ENCODE data around the gene EPB41L2. TPM values are rescaled to one million over a fixed set of nuclear protein-coding genes. Genes with fewer than 3 reads are reported as not detected.

The EPB41L2 gene
- total RNA-seq, 4 donors from 2014 or later: 60.1 to 87.2 (median 67.4) TPM

DNA sequence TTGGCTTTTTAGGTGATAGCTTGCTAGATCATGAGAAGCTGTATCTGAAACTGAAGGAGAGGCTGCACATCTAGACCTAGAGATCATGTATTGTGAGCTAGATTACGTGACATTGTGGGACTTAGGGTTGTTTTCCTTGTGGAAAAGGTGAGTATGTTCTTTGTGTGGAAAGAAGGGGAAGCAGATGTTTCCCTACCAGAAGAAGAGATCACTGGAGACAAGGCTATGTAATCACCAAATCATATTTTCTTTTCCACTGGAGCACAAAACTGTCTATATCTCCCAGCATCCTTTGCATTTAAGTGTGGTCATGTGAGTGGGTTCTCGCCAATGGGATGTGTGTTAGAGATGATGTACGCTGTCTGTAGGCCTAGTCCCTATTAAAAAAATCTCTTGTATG, 7.0 kb upstream of the EPB41L2 start:
- intact Hi-C loops (cut with DNase I): no loop called here
- Histone ChIP-seq H3K9me3 (no peaks in the 10 kb centered on the region), H3K4me3 (no peak overlapping the region), H3K4me1 (no peaks in the 10 kb centered on the region), H3K36me3 (no peaks in the 10 kb centered on the region), H3K27ac (replicated peaks in 1 of 4) (no peak overlapping the region), H3K27me3 (no peaks in the 10 kb centered on the region)
- TF ChIP-seq POLR2A (IDR thresholded peaks at IDR 0.05; ENCODE audit: low read depth) (no peak), POLR2AphosphoS5 (IDR thresholded peaks at IDR 0.05) (no peak), EP300 (IDR thresholded peaks at IDR 0.05) (no peak)
- TF ChIP-seq, protein P1, sequence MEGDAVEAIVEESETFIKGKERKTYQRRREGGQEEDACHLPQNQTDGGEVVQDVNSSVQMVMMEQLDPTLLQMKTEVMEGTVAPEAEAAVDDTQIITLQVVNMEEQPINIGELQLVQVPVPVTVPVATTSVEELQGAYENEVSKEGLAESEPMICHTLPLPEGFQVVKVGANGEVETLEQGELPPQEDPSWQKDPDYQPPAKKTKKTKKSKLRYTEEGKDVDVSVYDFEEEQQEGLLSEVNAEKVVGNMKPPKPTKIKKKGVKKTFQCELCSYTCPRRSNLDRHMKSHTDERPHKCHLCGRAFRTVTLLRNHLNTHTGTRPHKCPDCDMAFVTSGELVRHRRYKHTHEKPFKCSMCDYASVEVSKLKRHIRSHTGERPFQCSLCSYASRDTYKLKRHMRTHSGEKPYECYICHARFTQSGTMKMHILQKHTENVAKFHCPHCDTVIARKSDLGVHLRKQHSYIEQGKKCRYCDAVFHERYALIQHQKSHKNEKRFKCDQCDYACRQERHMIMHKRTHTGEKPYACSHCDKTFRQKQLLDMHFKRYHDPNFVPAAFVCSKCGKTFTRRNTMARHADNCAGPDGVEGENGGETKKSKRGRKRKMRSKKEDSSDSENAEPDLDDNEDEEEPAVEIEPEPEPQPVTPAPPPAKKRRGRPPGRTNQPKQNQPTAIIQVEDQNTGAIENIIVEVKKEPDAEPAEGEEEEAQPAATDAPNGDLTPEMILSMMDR (IDR thresholded peaks at IDR 0.05): no peak
- WGBS: 85% methylated on average over 3 of the region's 3 CpGs
- DNase-seq (ENCODE audit: extremely low spot score): no peak

DNA sequence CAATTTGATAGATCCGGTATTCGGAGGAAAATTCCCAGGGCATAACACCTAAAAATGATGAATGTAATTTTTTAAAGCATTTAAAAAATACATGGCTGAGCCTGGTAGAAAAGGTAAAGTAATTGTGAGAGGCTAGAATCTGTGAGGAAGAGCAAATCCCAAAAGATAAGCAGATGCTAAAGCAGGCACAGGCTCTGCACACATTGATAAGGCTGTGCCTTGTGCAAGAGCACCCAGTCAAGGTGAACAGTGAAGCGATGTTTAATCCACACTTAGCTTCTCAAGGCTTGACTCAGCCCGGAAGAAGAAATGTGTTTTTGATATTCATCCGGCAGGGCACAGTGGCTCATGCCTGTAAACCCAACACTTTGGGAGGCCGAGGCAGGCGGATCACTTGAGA, 5.1 kb upstream of the EPB41L2 start:
- Histone ChIP-seq H3K4me3 (no peak overlapping the region), H3K27me3 (no peaks in the 10 kb centered on the region), H3K27ac (replicated peaks in 1 of 4) (no peak overlapping the region), H3K36me3 (no peaks in the 10 kb centered on the region), H3K9me3 (no peaks in the 10 kb centered on the region), H3K4me1 (peaks cover 7 to 9% (median 8%) of the 10 kb centered on the region in 4 donors)
- DNase-seq (ENCODE audit: extremely low spot score): no peak
- WGBS: 87% methylated on average over 7 of the region's 7 CpGs
- intact Hi-C loops (cut with DNase I): loop anchor here (10.0 kb wide), 1 partner anchor 103 kb away; no protein-coding TSS in a partner anchor
- TF ChIP-seq POLR2A (IDR thresholded peaks at IDR 0.05; ENCODE audit: low read depth) (no peak), EP300 (IDR thresholded peaks at IDR 0.05) (no peak), POLR2AphosphoS5 (IDR thresholded peaks at IDR 0.05) (no peak)
- TF ChIP-seq, protein P1 (IDR thresholded peaks at IDR 0.05): no peak

DNA sequence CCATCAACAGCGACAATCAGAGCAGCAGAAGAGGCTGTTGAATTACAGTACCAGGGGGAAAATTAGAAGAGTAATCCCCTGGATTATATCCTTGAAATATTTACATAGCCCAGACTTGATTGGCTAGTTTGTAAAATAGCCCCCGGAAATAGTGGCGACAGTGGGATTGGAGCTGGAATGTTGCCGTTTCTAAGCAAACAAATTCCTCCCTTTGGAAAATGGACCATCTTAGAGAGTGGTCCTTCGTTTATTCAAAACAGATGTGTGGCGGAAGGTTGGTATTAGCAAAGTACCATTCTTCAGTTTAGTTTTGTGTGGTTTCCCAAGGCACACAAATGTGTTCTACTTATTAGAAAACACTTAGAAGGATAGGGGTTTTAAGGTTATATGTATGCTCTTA, 4.5 kb upstream of the EPB41L2 start:
- 87% methylated on average over 6 of the region's 6 CpGs for WGBS
- Histone ChIP-seq H3K4me1 (peaks cover 7 to 9% (median 8%) of the 10 kb centered on the region in 4 donors), H3K27me3 (no peaks in the 10 kb centered on the region), H3K36me3 (no peaks in the 10 kb centered on the region), H3K4me3 (no peak overlapping the region), H3K27ac (replicated peaks in 1 of 4) (no peak overlapping the region), H3K9me3 (no peaks in the 10 kb centered on the region)
- no peak for DNase-seq (ENCODE audit: extremely low spot score)
- intact Hi-C loops (cut with DNase I): loop anchor here (10.0 kb wide), 1 partner anchor 103 kb away; no protein-coding TSS in a partner anchor
- TF ChIP-seq, protein P1 (IDR thresholded peaks at IDR 0.05): no peak
- TF ChIP-seq EP300 (IDR thresholded peaks at IDR 0.05) (no peak), POLR2AphosphoS5 (IDR thresholded peaks at IDR 0.05) (no peak), POLR2A (IDR thresholded peaks at IDR 0.05; ENCODE audit: low read depth) (no peak)

DNA sequence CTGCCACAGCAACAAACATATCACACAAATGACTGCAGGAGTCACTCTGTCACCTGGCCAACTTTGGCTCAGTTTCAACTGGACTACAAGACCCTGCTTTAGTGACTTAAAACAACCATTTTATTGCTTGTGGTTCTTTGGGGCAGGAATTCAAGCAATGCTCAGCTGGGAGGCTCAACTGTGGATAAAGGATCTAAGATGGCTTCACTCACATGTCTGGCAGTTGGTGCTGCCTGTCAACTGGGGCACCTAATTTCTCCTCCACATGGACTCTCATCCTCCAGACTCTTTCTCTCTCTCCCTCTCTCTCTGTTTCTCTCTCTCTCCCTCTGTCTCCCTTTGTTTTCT, 2.8 kb upstream of the EPB41L2 start:
- no peaks in the 10 kb centered on the region for H3K27me3 ChIP-seq
- no peak overlapping the region for H3K4me3 ChIP-seq
- no peak for DNase-seq (ENCODE audit: extremely low spot score)
- H3K27ac ChIP-seq (replicated peaks in 1 of 4): no peak overlapping the region
- peaks cover 7 to 22% (median 20%) of the 10 kb centered on the region in 4 donors for H3K4me1 ChIP-seq
- no peaks in the 10 kb centered on the region for H3K36me3 ChIP-seq
- intact Hi-C loops (cut with DNase I): loop anchor here (10.0 kb wide), 1 partner anchor 101 kb away; no protein-coding TSS in a partner anchor
- H3K9me3 ChIP-seq: no peaks in the 10 kb centered on the region
- TF ChIP-seq, protein P1 (IDR thresholded peaks at IDR 0.05): no peak
- TF ChIP-seq EP300 (IDR thresholded peaks at IDR 0.05) (no peak), POLR2A (IDR thresholded peaks at IDR 0.05; ENCODE audit: low read depth) (no peak), POLR2AphosphoS5 (IDR thresholded peaks at IDR 0.05) (no peak)

Data from esophagus muscularis mucosa (tissue), 4 donors.